ENCODE measurements around the gene SLC12A5. TPM values are rescaled to one million over a fixed set of nuclear protein-coding genes. Genes with fewer than 3 reads are reported as not detected.

SLC12A5 gene
- total RNA-seq, 2 experiments from 2014 or later: 3.8 to 11.0 TPM

- Histone ChIP-seq H3K4me2 (ENCODE audit: low read length) (no peak overlapping the region), H3K9me3 (ENCODE audit: low read length) (no peaks in the 10 kb centered on the region), H3K4me1 (ENCODE audit: insufficient read depth, low read length, poor library complexity, severe bottlenecking) (no peaks in the 10 kb centered on the region), H3K4me3 (ENCODE audit: low read depth, low read length, poor library complexity, severe bottlenecking) (no peak overlapping the region), H3K9me2 (ENCODE audit: insufficient read depth, low read length) (no peaks in the 10 kb centered on the region), H3K36me3 (ENCODE audit: insufficient read depth, low read length) (no peaks in the 10 kb centered on the region), H3K79me2 (ENCODE audit: insufficient read depth, low read depth, low read length) (no peaks in the 10 kb centered on the region), H4K20me1 (ENCODE audit: insufficient read depth, low read length) (no peaks in the 10 kb centered on the region; the same call in 1 of the 2 replicates), H2AFZ (ENCODE audit: low read length) (no peak overlapping the region), H3K27ac (ENCODE audit: low read depth, low read length, poor library complexity, severe bottlenecking) (no peak overlapping the region)
- intact Hi-C loops (cut with micrococcal nuclease; ENCODE audit: unreplicated experiment): no loop called here
- no peak for DNase-seq (ENCODE audit: low spot score)
- TF ChIP-seq CTCF (conservative IDR thresholded peaks at IDR 0.05; ENCODE audit: low read length) (no peak), EZH2phosphoT487 (IDR thresholded peaks at IDR 0.05; ENCODE audit: borderline replicate concordance, low read depth, low read length) (no peak)
- BruUV-seq (replicated peaks): no TSS peak
- CTCF ChIA-PET (ENCODE audit: unreplicated experiment): no interaction called here
- POLR2A ChIA-PET: no interaction called here
These were observed 2.1 kb downstream of the SLC12A5 start for GRCh38 chr20:46031014-46031569.

GRCh38 chr20:46031701-46032254 lies 2.8 kb downstream of the SLC12A5 start:
- intact Hi-C loops (cut with micrococcal nuclease; ENCODE audit: unreplicated experiment): no loop called here

More at GRCh38 chr20:46031701-46032254, 2.8 kb downstream of the SLC12A5 start:
- Histone ChIP-seq H3K4me3 (ENCODE audit: low read depth, low read length, poor library complexity, severe bottlenecking) (no peak overlapping the region), H3K4me2 (ENCODE audit: low read length) (no peak overlapping the region), H3K4me1 (ENCODE audit: insufficient read depth, low read length, poor library complexity, severe bottlenecking) (no peaks in the 10 kb centered on the region), H3K9me2 (ENCODE audit: insufficient read depth, low read length) (no peaks in the 10 kb centered on the region), H3K79me2 (ENCODE audit: insufficient read depth, low read depth, low read length) (no peaks in the 10 kb centered on the region), H3K9me3 (ENCODE audit: low read length) (no peaks in the 10 kb centered on the region), H3K36me3 (ENCODE audit: insufficient read depth, low read length) (no peaks in the 10 kb centered on the region), H4K20me1 (ENCODE audit: insufficient read depth, low read length) (no peaks in the 10 kb centered on the region), H2AFZ (ENCODE audit: low read length) (no peak overlapping the region), H3K27ac (ENCODE audit: low read depth, low read length, poor library complexity, severe bottlenecking) (no peak overlapping the region)
- DNase-seq (ENCODE audit: low spot score): no peak
- CTCF ChIA-PET (ENCODE audit: unreplicated experiment): interaction anchor here (1.0 kb wide), 1 partner anchor 44 kb away, joined by 3 read pairs; no protein-coding TSS in a partner anchor
- BruUV-seq (replicated peaks): no TSS peak
- no peak for TF ChIP-seq EZH2phosphoT487 (IDR thresholded peaks at IDR 0.05; ENCODE audit: borderline replicate concordance, low read depth, low read length)
- TF ChIP-seq CTCF (conservative IDR thresholded peaks at IDR 0.05; ENCODE audit: low read length): no peak
- POLR2A ChIA-PET: no interaction called here
